ENCODE data around the gene MED12. TPM values are rescaled to one million over a fixed set of nuclear protein-coding genes. Genes with fewer than 3 reads are reported as not detected.

The MED12 gene
- total RNA-seq, 2 experiments from 2014 or later: 44.5 to 55.3 TPM

- Histone ChIP-seq H3K4me1 (ENCODE audit: insufficient read depth, low read length) (peaks cover under 1% of the 10 kb centered on the region), H3K27ac (ENCODE audit: low read depth in 1 of 2, low read length in 2 of 2) (no peak overlapping the region), H3K4me3 (ENCODE audit: low read length) (no peak overlapping the region), H3K9me3 (ENCODE audit: control insufficient read depth in 1 of 2, insufficient read depth in 1 of 2, low read length in 2 of 2) (no peaks in the 10 kb centered on the region), H3K36me3 (ENCODE audit: insufficient read depth, low read length) (peaks cover 2% of the 10 kb centered on the region), H3K27me3 (ENCODE audit: control insufficient read depth in 1 of 2, insufficient read depth in 2 of 2, low read length in 2 of 2) (no peaks in the 10 kb centered on the region)
- POLR2A ChIA-PET: no interaction called here
- no peaks in the 10 kb centered on the region for H3K9me3 Mint-ChIP-seq
- no peak overlapping the region for H3K27ac Mint-ChIP-seq
- H3K27me3 Mint-ChIP-seq: no peaks in the 10 kb centered on the region
- no peak overlapping the region for H3K4me3 Mint-ChIP-seq
- peaks cover 9% of the 10 kb centered on the region for H3K36me3 Mint-ChIP-seq (ENCODE audit: low read depth)
- CTCF ChIA-PET: no interaction called here
- DNase-seq: no peak
- peaks cover 4% of the 10 kb centered on the region for H3K4me1 Mint-ChIP-seq (ENCODE audit: low read depth)
- ATAC-seq (ENCODE audit: poor library complexity): no peak
- TF ChIP-seq CTCF (IDR thresholded peaks at IDR 0.05): no peak
- intact Hi-C loops (cut with DNase I, micrococcal nuclease): no loop called here
Measured at GRCh38 chrX:71151366-71151765, 33.0 kb downstream of the MED12 start.

GRCh38 chrX:71154196-71154595 lies 35.8 kb downstream of the MED12 start:
- no peak overlapping the region for H3K27ac ChIP-seq (ENCODE audit: low read depth in 1 of 2, low read length in 2 of 2)
- intact Hi-C loops (cut with DNase I, micrococcal nuclease): no loop called here

GRCh38 chrX:71154641-71155040 lies 36.2 kb downstream of the MED12 start:
- CTCF ChIA-PET: no interaction called here

More at GRCh38 chrX:71154196-71154595, 35.8 kb downstream of the MED12 start:
- no peaks in the 10 kb centered on the region for H3K9me3 Mint-ChIP-seq
- Histone ChIP-seq H3K4me3 (ENCODE audit: low read length) (no peak overlapping the region), H3K9me3 (ENCODE audit: control insufficient read depth in 1 of 2, insufficient read depth in 1 of 2, low read length in 2 of 2) (no peaks in the 10 kb centered on the region), H3K27me3 (ENCODE audit: control insufficient read depth in 1 of 2, insufficient read depth in 2 of 2, low read length in 2 of 2) (no peaks in the 10 kb centered on the region), H3K36me3 (ENCODE audit: insufficient read depth, low read length) (peaks cover 2% of the 10 kb centered on the region), H3K4me1 (ENCODE audit: insufficient read depth, low read length) (peaks cover under 1% of the 10 kb centered on the region)
- no peak for TF ChIP-seq CTCF (IDR thresholded peaks at IDR 0.05)
- H3K27me3 Mint-ChIP-seq: no peaks in the 10 kb centered on the region
- POLR2A ChIA-PET: no interaction called here
- no peak overlapping the region for H3K4me3 Mint-ChIP-seq
- no peak for ATAC-seq (ENCODE audit: poor library complexity)
- CTCF ChIA-PET: no interaction called here
- no peak overlapping the region for H3K27ac Mint-ChIP-seq
- H3K4me1 Mint-ChIP-seq (ENCODE audit: low read depth): peaks cover 7% of the 10 kb centered on the region
- H3K36me3 Mint-ChIP-seq (ENCODE audit: low read depth): peaks cover 10% of the 10 kb centered on the region
- no peak for DNase-seq

More at GRCh38 chrX:71154641-71155040, 36.2 kb downstream of the MED12 start:
- H3K27me3 Mint-ChIP-seq: no peaks in the 10 kb centered on the region
- POLR2A ChIA-PET: no interaction called here
- H3K4me1 Mint-ChIP-seq (ENCODE audit: low read depth): peaks cover 11% of the 10 kb centered on the region
- H3K9me3 Mint-ChIP-seq: no peaks in the 10 kb centered on the region
- DNase-seq (no peak), ATAC-seq (ENCODE audit: poor library complexity) (no peak)
- peaks cover 2% of the 10 kb centered on the region for H3K36me3 ChIP-seq (ENCODE audit: insufficient read depth, low read length)
- H3K27ac ChIP-seq (ENCODE audit: low read depth in 1 of 2, low read length in 2 of 2): no peak overlapping the region
- H3K27me3 ChIP-seq (ENCODE audit: control insufficient read depth in 1 of 2, insufficient read depth in 2 of 2, low read length in 2 of 2): no peaks in the 10 kb centered on the region
- no peak overlapping the region for H3K4me3 ChIP-seq (ENCODE audit: low read length)
- H3K9me3 ChIP-seq (ENCODE audit: control insufficient read depth in 1 of 2, insufficient read depth in 1 of 2, low read length in 2 of 2): no peaks in the 10 kb centered on the region
- intact Hi-C loops (cut with DNase I, micrococcal nuclease): no loop called here
- H3K4me3 Mint-ChIP-seq: no peak overlapping the region
- H3K4me1 ChIP-seq (ENCODE audit: insufficient read depth, low read length): peaks cover 5% of the 10 kb centered on the region
- peaks cover 13% of the 10 kb centered on the region for H3K36me3 Mint-ChIP-seq (ENCODE audit: low read depth)
- H3K27ac Mint-ChIP-seq: no peak overlapping the region
- TF ChIP-seq CTCF (IDR thresholded peaks at IDR 0.05): no peak

Data from CD4-positive, alpha-beta T cell (primary cell).